HL-60 (cell line): ENCODE measurements around the gene RTF2.

Experiments used
- DNase-seq, 2 experiments: peaks; one replicate each; pipeline ENCODE4 v3.0.0-alpha.2; 2010 to 2020; ENCODE audit warnings: low read depth in 1 of 2, low spot score in 1 of 2
- H3K27ac ChIP-seq: fragments of 250-450 bp; sonication (Bioruptor Pico); replicated peaks from 2 replicates; pipeline ENCODE4 v1.5.1; 2020; ENCODE audit warnings: mild to moderate bottlenecking, moderate library complexity
- H3K27me3 ChIP-seq: fragments of 250-450 bp; sonication (Bioruptor Pico); 2 replicates; pipeline ENCODE4 v1.5.1; 2021; ENCODE audit warnings: mild to moderate bottlenecking, moderate library complexity; ENCODE audit not compliant: insufficient read depth, poor library complexity, severe bottlenecking
- H3K4me3 ChIP-seq: replicated peaks from 2 replicates; pipeline ENCODE4 v1.5.1; 2011; ENCODE audit warnings: mild to moderate bottlenecking, control low read depth, low read length; ENCODE audit not compliant: insufficient read depth
- GABPA ChIP-seq: IDR thresholded peaks from 2 replicates; pipeline ENCODE4 v1.6.1; 2012; ENCODE audit warnings: low read depth
- POLR2AphosphoS5 ChIP-seq: IDR thresholded peaks from 2 replicates; pipeline ENCODE4 v1.6.1; 2012; ENCODE audit warnings: low read depth
- REST ChIP-seq: IDR thresholded peaks from 2 replicates; pipeline ENCODE4 v1.6.1; 2012; ENCODE audit warnings: low read depth; ENCODE audit not compliant: insufficient replicate concordance
- SPI1 ChIP-seq: IDR thresholded peaks from 2 replicates; pipeline ENCODE4 v1.6.1; 2012; ENCODE audit warnings: low read depth, mild to moderate bottlenecking, borderline replicate concordance
- TF ChIP-seq, protein P1 (sequence below): IDR thresholded peaks from one replicate; pipeline ENCODE4 v1.5.1; 2011; ENCODE audit warnings: low read length, control low read depth, inconsistent platforms; ENCODE audit not compliant: insufficient read depth

RTF2 gene

GRCh38 chr20:56566621-56567020, 98.2 kb downstream of the RTF2 start:
- H3K27ac ChIP-seq = no peak overlapping the region
- no peak for DNase-seq
- no peak overlapping the region for H3K4me3 ChIP-seq

More at GRCh38 chr20:56566621-56567020, 98.2 kb downstream of the RTF2 start:
- H3K27me3 ChIP-seq = no peaks in the 10 kb centered on the region
- TF ChIP-seq REST (no peak), POLR2AphosphoS5 (no peak), GABPA (no peak), SPI1 (no peak)
- TF ChIP-seq, protein P1, sequence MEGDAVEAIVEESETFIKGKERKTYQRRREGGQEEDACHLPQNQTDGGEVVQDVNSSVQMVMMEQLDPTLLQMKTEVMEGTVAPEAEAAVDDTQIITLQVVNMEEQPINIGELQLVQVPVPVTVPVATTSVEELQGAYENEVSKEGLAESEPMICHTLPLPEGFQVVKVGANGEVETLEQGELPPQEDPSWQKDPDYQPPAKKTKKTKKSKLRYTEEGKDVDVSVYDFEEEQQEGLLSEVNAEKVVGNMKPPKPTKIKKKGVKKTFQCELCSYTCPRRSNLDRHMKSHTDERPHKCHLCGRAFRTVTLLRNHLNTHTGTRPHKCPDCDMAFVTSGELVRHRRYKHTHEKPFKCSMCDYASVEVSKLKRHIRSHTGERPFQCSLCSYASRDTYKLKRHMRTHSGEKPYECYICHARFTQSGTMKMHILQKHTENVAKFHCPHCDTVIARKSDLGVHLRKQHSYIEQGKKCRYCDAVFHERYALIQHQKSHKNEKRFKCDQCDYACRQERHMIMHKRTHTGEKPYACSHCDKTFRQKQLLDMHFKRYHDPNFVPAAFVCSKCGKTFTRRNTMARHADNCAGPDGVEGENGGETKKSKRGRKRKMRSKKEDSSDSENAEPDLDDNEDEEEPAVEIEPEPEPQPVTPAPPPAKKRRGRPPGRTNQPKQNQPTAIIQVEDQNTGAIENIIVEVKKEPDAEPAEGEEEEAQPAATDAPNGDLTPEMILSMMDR = no peak
